Measurements from ENCODE around the gene WDR17.
A peak's percentile ranks its signal among the peaks of the same experiment; 100 is the strongest.
"Not testable (repeated sequence)": the region's sequence is repeated elsewhere in the genome, so short reads cannot be mapped to it uniquely, and the experiment has no call there.

The WDR17 gene

DNA sequence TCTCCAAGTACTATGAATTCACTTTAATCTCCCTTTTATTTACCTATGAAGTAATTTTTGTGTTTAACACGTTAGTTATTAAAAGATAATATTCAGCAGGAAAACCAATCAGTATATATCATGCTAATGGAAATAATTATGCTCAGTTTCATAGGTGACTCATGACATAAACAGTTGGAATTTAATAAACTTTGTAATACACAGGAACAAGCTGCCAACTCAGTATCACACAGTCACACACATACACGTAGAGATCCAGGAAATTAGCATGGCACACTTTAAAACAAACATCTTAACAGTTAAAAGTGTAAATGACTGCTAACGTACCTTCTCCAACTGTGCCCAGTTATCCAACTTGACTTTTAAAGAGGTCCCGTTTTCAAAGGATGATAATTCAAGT, 127.5 kb downstream of the WDR17 start:
- DNase-seq, result peak; percentile 60

DNA sequence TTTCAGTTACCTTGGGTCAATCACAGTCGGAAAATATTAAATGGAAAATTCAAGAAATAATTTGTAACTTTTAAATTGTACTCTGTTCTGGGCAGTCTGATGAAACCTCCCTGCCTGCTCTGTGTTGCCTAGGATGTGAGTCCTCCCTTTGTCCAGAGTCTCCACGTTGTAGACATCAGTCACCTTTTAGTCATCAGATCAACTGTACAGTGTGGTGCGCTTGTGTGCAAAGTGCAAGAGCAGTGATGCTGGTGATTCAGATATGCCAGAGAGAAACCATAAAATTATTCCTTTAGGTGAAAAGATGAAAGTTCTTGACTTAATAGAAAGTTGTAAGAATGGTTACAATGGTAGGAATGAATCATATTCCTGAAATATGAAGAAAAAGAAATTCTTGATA, 128.3 kb downstream of the WDR17 start:
- DNase-seq, result peak; percentile 74

DNA sequence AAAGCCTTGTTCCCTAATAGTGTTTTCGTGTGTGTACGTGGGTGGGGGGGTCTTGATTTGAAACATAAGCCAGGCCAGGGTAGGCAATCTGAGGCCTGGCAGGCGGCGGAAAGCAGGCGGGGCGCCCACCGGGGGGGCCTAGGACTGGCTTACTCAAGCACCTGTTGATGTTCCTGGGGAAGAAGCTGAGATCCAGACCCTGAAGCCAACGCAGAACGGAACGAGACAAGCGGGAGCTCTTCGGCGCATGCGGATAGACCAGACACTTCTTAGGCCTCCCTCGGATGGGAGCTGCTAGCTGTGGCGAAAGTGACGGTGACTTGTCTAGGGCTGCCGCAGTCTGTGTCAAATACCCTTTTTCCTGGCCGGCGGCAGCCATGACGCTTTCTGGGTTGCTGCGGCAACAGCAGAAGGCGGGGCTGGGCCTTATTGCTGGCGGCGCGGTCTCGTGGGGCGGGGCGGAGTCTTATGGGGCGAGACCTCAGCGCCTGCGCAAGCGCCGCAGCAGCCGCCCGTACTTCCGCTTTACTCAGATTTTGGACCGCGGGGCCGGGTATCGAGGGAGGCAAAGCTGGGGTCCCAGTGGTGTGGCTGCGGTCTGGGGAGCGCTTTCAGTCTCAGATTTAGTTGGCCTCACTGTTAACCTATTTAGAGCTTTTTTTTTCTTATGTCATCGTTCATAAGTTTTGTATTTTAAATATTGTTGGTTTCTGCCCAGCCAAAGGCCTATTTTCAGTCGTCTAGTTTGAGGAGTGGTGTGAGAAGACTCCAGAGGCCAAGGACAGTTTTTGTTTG, 129.7 kb downstream of the WDR17 start, which contains the start of gene SPATA4:
SPATA4 (minus strand) TSS at position 402 of the 795 bp plus-strand sequence; CDS start at position 379, 23 bp downstream.
- DNase-seq, result peak; percentile 94

DNA sequence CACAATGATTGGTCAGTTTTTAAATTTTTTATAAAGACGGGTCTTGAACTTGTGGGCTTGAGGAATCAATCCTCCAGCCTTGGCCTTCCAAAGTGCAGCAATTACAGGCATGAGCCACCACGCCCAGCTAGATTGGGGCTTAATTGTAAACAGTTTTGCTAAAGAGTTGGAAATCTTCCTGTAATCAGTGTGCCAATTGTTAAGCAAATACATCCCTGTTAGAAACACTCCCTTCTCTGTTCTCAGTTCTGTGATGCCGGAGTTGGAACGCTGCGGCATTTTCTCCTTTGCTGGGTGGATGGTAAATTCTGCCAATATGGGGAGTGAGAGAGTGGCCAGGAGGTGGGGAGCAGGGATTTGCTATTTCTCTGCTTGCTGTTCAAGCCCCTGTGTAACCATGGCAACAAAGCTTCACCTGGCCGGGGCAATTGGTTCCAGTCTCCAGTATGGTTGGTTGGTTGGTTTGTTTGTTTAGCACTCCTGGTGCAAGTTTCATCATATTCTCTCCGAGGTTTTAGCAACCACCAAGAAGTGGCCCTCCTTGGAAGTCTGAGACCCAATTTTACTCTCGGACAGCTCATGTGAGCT, 132.8 kb downstream of the WDR17 start:
- DNase-seq, result no peak

DNA sequence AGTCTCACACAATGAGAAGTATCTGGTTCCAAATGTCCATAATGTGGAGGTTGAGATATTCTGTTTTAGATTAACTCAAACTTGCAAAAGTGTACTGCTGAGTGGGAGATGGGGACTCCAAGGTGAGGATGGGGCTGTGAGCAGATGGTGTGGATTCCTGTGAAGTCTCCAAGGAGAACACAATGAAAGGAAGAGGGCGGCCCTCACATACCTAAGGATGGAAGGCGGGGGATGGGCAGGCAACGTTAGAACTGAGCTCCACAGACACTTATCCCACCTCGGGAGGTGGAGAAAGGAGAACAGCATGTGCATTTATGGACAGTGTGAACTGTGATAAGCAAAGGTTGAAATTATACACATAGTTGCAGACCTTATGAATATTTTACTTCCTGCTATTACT, 139.7 kb downstream of the WDR17 start:
- no peak for DNase-seq

DNA sequence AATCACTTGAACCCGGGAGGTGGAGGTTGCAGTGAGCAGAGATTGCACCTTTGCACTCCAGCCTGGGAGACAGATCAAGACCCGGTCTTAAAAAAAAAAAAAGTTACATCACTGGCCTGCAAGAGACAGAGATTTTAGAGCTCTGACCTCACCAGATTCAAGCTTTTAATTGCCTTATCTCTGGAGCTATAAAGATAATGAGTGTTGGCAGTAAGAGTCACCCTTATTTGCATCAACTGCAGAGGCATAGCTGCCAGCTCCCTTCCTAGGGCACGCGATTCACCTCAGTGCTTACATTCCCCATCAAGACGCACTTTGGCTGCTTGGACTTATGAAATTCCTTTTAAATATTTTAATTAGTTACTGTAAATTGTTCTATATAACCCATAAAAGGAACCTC, 142.2 kb downstream of the WDR17 start:
- no peak for DNase-seq

DNA sequence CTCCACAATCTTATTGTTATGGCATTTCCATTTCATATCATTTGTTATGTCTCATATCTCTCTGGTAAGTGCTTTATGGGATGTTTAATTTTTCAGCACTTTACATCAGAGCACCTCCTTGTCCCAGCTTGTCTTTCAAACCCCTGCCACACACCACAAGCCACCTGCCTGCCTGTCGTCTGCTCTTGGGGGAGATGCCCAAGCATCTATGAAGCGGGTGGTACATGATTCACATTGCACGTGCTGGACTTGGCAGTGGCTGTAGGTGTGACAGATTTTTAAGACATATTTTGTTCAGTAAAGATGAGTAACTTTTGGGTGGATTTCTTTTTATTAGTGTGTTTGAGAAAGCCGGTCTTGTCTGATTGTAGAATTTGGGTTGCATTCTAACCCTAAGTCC, 143.9 kb downstream of the WDR17 start:
- no peak for DNase-seq

DNA sequence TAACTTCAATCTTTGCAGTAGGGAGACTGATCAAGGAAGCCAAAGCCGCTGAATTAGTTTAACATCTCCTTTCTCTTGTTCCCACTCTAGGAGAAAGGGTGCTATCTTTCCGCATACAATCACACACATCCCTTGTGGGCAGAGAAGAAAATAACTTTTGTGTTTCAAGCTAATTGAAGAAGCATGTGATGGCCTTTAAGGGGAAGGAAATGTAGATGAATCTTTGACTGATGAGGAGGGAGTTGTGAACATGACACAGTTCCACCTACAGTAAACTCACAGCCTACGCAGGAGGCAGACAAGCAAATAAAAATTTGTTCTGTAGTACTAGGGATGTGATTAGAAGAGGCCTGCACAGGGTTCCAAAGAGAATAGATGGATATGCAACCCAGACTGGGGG, 144.5 kb downstream of the WDR17 start:
- DNase-seq, result no peak

DNA sequence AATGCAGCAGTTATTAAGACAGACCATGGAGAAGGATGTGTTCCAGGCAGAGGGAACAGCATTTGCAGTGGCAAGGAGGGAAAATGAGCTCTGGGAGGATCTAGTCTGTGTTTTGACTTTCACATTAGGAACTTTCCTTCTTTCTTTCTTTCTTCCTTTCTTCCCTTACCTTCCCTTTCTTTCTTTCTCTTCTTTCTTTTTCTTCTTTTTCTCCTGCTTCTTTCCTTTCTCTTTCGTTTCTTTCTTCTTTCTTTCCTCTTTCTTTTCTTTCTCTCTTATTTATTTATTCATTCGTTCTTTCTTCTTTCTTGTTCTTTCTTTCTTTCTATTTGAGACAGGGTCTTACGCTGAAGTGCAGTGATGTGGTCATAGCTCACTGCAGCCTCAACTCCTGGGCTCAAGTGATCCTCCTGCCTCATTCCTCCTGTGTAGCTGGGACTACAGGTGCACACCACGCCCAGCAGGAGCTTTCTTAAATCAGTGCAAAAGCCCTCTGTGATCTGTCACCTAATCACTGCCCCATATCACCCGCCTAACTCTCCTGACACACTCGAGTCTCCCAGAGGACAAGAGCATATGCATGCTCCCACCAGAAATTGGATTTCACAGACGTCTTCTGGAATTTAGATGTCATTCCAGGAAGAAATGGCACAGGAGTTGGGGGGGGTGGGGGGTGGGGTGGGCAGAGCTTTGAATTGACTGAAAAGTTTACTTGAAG, 145.1 kb downstream of the WDR17 start:
- DNase-seq, result no peak

DNA sequence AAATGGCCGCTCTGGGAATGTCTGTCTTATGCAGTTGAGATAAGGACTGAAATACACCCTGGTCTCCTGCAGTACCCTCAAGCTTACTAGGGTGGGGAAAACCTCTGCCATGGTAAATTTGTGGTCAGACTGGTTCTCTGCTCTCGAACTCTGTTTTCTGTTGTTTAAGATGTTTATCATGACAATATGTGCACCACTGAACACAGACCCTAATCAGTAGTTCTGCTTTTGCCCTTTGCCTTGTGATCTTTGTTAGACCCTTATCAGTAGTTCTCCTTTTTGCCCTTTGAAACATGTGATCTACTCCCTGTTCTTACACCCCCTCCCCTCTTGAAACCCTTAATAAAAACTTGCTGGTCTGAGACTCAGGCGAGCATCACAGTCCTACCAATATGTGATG, 146.7 kb downstream of the WDR17 start:
- DNase-seq, result not testable (repeated sequence)

DNA sequence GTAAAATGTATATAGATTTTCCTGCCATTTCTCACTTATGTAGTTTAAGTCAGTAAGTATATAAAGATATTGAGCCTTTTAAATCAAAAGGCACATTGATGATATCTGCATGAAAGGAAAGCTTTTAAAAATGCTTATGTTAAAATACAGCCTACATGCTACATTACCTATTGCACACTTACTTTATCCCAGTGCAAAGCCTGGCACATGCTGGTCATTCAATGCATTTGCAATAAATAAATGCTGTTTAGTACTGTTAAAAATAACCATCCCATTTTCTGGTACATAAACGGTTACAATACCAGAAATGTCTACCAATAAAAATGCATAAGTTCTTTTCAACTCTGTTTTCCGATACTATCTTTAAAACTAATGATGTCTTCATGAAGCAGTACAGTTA, 151.9 kb downstream of the WDR17 start:
- no peak for DNase-seq

DNA sequence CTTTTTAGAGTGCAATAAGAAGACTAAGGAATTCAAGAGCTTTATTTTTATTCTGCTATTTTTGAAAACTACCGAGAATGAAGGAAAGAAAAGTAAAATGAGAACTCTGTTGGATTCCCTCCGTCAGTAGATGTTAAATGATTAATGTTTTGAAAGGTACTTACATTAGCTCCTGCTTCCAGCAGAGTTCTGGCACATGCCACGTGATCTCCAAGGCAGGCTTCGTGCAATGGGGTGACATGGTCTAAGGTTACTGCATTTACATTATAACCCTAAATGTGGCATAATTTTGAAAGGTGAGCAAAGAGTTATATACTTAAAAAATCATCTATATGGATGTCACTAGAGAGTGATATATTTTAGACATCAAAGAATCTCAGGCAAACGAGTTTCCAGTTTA, 156.5 kb downstream of the WDR17 start:
- DNase-seq, result no peak

DNA sequence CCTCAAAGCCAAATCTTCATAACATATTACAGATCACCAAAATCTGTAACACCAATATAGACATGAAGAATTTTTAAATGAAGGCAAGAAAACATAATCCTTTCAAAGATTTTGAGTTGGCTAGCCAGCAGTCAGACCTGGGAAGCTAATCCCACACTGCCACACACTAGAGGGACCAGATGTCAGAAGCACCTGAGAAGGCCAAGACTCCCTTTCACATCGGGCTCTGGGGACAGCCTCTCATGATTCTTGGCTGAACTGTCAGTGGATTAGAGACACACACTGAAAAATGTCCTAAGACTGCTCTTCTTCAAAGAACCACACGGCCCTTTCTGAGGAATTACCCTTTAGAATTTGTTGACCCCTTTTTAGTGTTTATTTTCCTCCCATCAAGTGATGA, 157.9 kb downstream of the WDR17 start:
- no peak for DNase-seq

DNA sequence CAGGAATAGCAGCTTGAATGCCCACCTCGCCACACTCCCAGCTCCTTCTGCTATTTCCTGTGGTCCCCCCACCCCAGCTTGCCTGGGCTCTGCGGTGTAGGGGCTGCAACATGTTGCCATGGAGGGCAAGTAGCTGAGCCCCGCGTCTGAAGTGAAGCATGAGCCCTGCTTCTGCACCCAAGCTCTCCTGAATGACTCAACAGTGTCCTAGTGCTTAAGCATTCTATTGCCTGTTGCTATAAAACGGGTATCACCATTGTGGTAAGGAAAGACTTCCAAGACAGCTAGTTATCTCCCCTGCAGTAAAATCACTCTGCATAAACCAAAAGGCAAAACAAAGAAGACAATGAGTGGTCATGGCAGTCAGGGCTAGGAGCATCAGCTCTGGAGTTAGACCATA, 161.1 kb downstream of the WDR17 start:
- DNase-seq, result no peak

DNA sequence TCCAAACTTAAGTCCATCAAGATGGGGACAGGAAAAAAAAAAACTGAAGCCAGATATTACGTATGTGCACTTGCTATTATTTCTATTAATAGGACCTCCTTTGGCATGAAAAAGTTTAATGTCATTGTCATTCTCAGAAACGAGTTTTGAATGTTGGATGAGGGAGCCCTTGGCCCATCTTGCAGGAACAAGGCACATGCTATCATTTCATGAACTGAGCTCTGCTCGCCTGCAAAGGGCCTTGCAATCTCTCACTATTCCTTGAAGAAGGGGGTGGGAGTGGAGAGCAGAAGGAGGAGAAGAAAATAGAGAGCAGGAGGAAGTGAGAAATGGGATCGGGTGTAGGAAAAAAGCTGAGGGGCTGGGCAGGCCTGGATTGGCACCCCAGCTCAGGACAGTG, 164.0 kb downstream of the WDR17 start:
- DNase-seq, result no peak
